HEK293 (cell line): Measurements from ENCODE around the gene TSPAN1.

ENCODE experiments used
- ZBTB21 ChIP-seq: fragments of 450-650 bp; formaldehyde crosslinking; IDR thresholded peaks from 2 replicates; pipeline ENCODE4 v1.5.1; 2017; ENCODE audit warnings: missing biosample characterization, missing genetic modification characterization
- ZNF211 ChIP-seq: fragments of 450-650 bp; formaldehyde crosslinking; IDR thresholded peaks from 2 replicates; pipeline ENCODE4 v1.5.1; 2016; ENCODE audit warnings: low read depth, missing biosample characterization, missing genetic modification characterization
- ZNF324 ChIP-seq: fragments of 450-650 bp; formaldehyde crosslinking; IDR thresholded peaks from 2 replicates; pipeline ENCODE4 v1.5.1; 2016; ENCODE audit warnings: missing biosample characterization, missing genetic modification characterization
- ZNF76 ChIP-seq: fragments of 450-650 bp; formaldehyde crosslinking; IDR thresholded peaks from 2 replicates; pipeline ENCODE4; 2016; ENCODE audit warnings: low read depth, missing biosample characterization, missing genetic modification characterization, borderline replicate concordance

GRCh38 chr1:46196609-46197008 is 21.7 kb downstream of the TSPAN1 start:
- no peak for TF ChIP-seq ZBTB21 (tag by site-specific recombination)
- no peak for TF ChIP-seq ZNF211 (tag by site-specific recombination)
- TF ChIP-seq ZNF76 (tag by site-specific recombination): no peak
- no peak for TF ChIP-seq ZNF324 (tag by site-specific recombination)
